Left lung (tissue), 10 donors: ENCODE results near the gene HMX1. TPM values are rescaled to one million over a fixed set of nuclear protein-coding genes. Genes with fewer than 3 reads are reported as not detected.

Source experiments
- ATAC-seq: fragments of 200-7000 bp; cut with Tn5 transposase; one replicate; pipeline ENCODE4 v1.9.1; 2020; ENCODE audit warnings: moderate library complexity
- DNase-seq, 4 donors: peaks; one replicate each; pipeline ENCODE4 v3.0.0-alpha.2; 2013 to 2020
- H3K27ac ChIP-seq, 2 donors: fragments of 200-600 bp; sonication (generic) in 1 of 2; one replicate each; pipeline versions ENCODE4 v1.5.0 to v1.8.0; 2020 to 2021
- H3K27me3 ChIP-seq, 2 donors: fragments of 200-600 bp; sonication (generic) in 1 of 2; one replicate each; pipeline versions ENCODE4 v1.5.0 to v1.8.0; 2020 to 2021
- H3K36me3 ChIP-seq, 2 donors: fragments of 200-600 bp; sonication (generic) in 1 of 2; one replicate each; pipeline versions ENCODE4 v1.5.0 to v1.8.0; 2020 to 2021
- H3K4me1 ChIP-seq, 2 donors: fragments of 200-600 bp; one replicate each; pipeline ENCODE4 v1.8.0; 2021
- H3K4me3 ChIP-seq, 2 donors: fragments of 200-600 bp; sonication (generic) in 1 of 2; one replicate each; pipeline versions ENCODE4 v1.5.0 to v1.8.0; 2020 to 2021; ENCODE audit warnings: mild to moderate bottlenecking in 1 of 2
- H3K9me3 ChIP-seq, 2 donors: fragments of 200-600 bp; sonication (generic) in 1 of 2; one replicate each; pipeline versions ENCODE4 v1.5.0 to v1.8.0; 2020 to 2021
- CTCF ChIP-seq, 2 donors: fragments of 200-600 bp; sonication (generic) in 1 of 2; IDR thresholded peaks; one replicate each; pipeline versions ENCODE4 v1.5.0 to v1.8.0; 2021; ENCODE audit warnings: antibody characterized with exemption in 2 of 2
- intact Hi-C, 2 donors: fragments of 100-400 bp; cut with DNase I; formaldehyde crosslinking; loops; one replicate each; pipeline versions ENCODE4 v1.11.2 to v1.14.2; 2022
- polyA plus RNA-seq, 6 donors: library from polyadenylated mRNA; unstranded; fragments of 120-200 nt; gene quantifications; one replicate each; pipeline ENCODE4 v1.2.1, GENCODE V29; 2013; ENCODE audit not compliant: insufficient read length in 6 of 6
- total RNA-seq, 2 donors: library from RNA; stranded (reverse); fragmentation: NEBNext Ultra II Directional; extraction: Animal tissue kit (Norgen Biotek cat#: 25700); gene quantifications; one replicate each; pipeline ENCODE4 v1.2.1, GENCODE V29; 2021
- donor health status: DM: no; HTN: yes; CAD: no.
- donor health status: DM: no; HTN: no; CAD: no.

Gene HMX1
- total and polyA plus RNA-seq, 8 donors, result not detected

GRCh38 chr4:8860892-8861575 is 10.6 kb downstream of the HMX1 start:
- intact Hi-C loops, result no loop called here
- H3K27me3 ChIP-seq, result peaks cover 100% of the 10 kb centered on the region in 2 donors
- peaks cover 0 to 25% of the 10 kb centered on the region in 2 donors for H3K4me1 ChIP-seq
- no peak for ATAC-seq
- H3K4me3 ChIP-seq, result peak overlapping the region in 1 of 2 donors; percentile 16
- no peak overlapping the region for H3K27ac ChIP-seq
- H3K36me3 ChIP-seq, result no peaks in the 10 kb centered on the region
- TF ChIP-seq CTCF (IDR thresholded peaks at IDR 0.05), result no peak
- no peak for DNase-seq
- no peaks in the 10 kb centered on the region for H3K9me3 ChIP-seq

- Histone ChIP-seq H3K4me3 (no peak overlapping the region), H3K9me3 (no peaks in the 10 kb centered on the region), H3K27ac (no peak overlapping the region), H3K4me1 (peaks cover 0 to 25% of the 10 kb centered on the region in 2 donors), H3K36me3 (no peaks in the 10 kb centered on the region), H3K27me3 (peaks cover 100% of the 10 kb centered on the region in 2 donors)
- no peak for TF ChIP-seq CTCF (IDR thresholded peaks at IDR 0.05)
- ATAC-seq (no peak), DNase-seq (peak in 1 of 4 donors; percentile 67)
- intact Hi-C loops, result no loop called here
Measured at GRCh38 chr4:8860096-8860891, 11.3 kb downstream of the HMX1 start.

GRCh38 chr4:8859550-8860095 is 12.0 kb downstream of the HMX1 start:
- intact Hi-C loops, result no loop called here
- H3K27ac ChIP-seq, result no peak overlapping the region
- H3K27me3 ChIP-seq, result peaks cover 100% of the 10 kb centered on the region in 2 donors
- no peak for DNase-seq
- no peak for TF ChIP-seq CTCF (IDR thresholded peaks at IDR 0.05)
- peaks cover 0 to 25% of the 10 kb centered on the region in 2 donors for H3K4me1 ChIP-seq
- H3K36me3 ChIP-seq, result no peaks in the 10 kb centered on the region
- no peak overlapping the region for H3K4me3 ChIP-seq
- no peak for ATAC-seq
- no peaks in the 10 kb centered on the region for H3K9me3 ChIP-seq

GRCh38 chr4:8858701-8859210 is 12.9 kb downstream of the HMX1 start:
- Histone ChIP-seq H3K9me3 (no peaks in the 10 kb centered on the region), H3K27ac (no peak overlapping the region), H3K4me1 (peaks cover 0 to 25% of the 10 kb centered on the region in 2 donors), H3K36me3 (no peaks in the 10 kb centered on the region), H3K4me3 (no peak overlapping the region), H3K27me3 (peaks cover 100% of the 10 kb centered on the region in 2 donors)
- intact Hi-C loops, result no loop called here
- peak in 1 of 4 donors; percentile 56 for DNase-seq
- no peak for TF ChIP-seq CTCF (IDR thresholded peaks at IDR 0.05)
- no peak for ATAC-seq
